NCI-H524 treated with DMSO at 0.1 percent for 48 hours (cell line): ENCODE results near the gene RIT2.

Experiments used
- DNase-seq: peaks from one replicate; lab custom pipeline; 2025; lab: John Stamatoyannopoulos, UW

The RIT2 gene

GRCh38 chr18:42929857-42930256 lies 185.6 kb downstream of the RIT2 start:
- no peak for DNase-seq

GRCh38 chr18:42929181-42929580 lies 186.3 kb downstream of the RIT2 start:
- DNase-seq = no peak

GRCh38 chr18:42925036-42925435 lies 190.4 kb downstream of the RIT2 start:
- no peak for DNase-seq

GRCh38 chr18:42922363-42922762 lies 193.1 kb downstream of the RIT2 start:
- DNase-seq = no peak

GRCh38 chr18:42921226-42921737 lies 194.2 kb downstream of the RIT2 start:
- DNase-seq = no peak

GRCh38 chr18:42920621-42921020 lies 194.9 kb downstream of the RIT2 start:
- DNase-seq = no peak

- no peak for DNase-seq
These were observed 200.2 kb downstream of the RIT2 start for GRCh38 chr18:42915299-42915698.

- DNase-seq = no peak
These were observed 201.0 kb downstream of the RIT2 start for GRCh38 chr18:42914476-42914875.

GRCh38 chr18:42909095-42909494 lies 206.4 kb downstream of the RIT2 start:
- DNase-seq = no peak

- no peak for DNase-seq
These were observed 208.7 kb downstream of the RIT2 start for GRCh38 chr18:42906761-42907160.

GRCh38 chr18:42901161-42901560 lies 214.3 kb downstream of the RIT2 start:
- no peak for DNase-seq

- no peak for DNase-seq
These were observed 221.5 kb downstream of the RIT2 start for GRCh38 chr18:42893977-42894376.

GRCh38 chr18:42892181-42892580 lies 223.3 kb downstream of the RIT2 start:
- DNase-seq = no peak

GRCh38 chr18:42891705-42892104 lies 223.8 kb downstream of the RIT2 start:
- DNase-seq = no peak

GRCh38 chr18:42883169-42883568 lies 232.3 kb downstream of the RIT2 start:
- no peak for DNase-seq

- DNase-seq = no peak
These were observed 233.4 kb downstream of the RIT2 start for GRCh38 chr18:42882122-42882521.

- no peak for DNase-seq
These were observed 242.6 kb downstream of the RIT2 start for GRCh38 chr18:42872838-42873237.

- DNase-seq = no peak
These were observed 250.6 kb downstream of the RIT2 start for GRCh38 chr18:42864876-42865275.

- DNase-seq = no peak
These were observed 254.2 kb downstream of the RIT2 start for GRCh38 chr18:42861271-42861670.

- no peak for DNase-seq
These were observed 254.9 kb downstream of the RIT2 start for GRCh38 chr18:42860548-42860947.

- DNase-seq = no peak
These were observed 255.5 kb downstream of the RIT2 start for GRCh38 chr18:42860011-42860410.

GRCh38 chr18:42854558-42854957 lies 260.9 kb downstream of the RIT2 start:
- DNase-seq = no peak

- DNase-seq = no peak
These were observed 265.1 kb downstream of the RIT2 start for GRCh38 chr18:42850174-42851083.

GRCh38 chr18:42839408-42839807 lies 276.1 kb downstream of the RIT2 start:
- DNase-seq = no peak
